HG03520 (cell line): Measurements from ENCODE around the gene MARCKS.
"Not testable (repeated sequence)": the region's sequence is repeated elsewhere in the genome, so short reads cannot be mapped to it uniquely, and the experiment has no call there.

Experiments
- ATAC-seq: cut with Tn5 transposase; IDR thresholded peaks from one replicate; pipeline ENCODE4 v1.9.1; 2021; ENCODE audit warnings: mild to moderate bottlenecking, moderate library complexity; ENCODE audit not compliant: unreplicated experiment

Gene MARCKS

GRCh38 chr6:113882336-113883022 is 25.3 kb downstream of the MARCKS start:
- no peak for ATAC-seq

- ATAC-seq, result no peak
These were observed 26.9 kb downstream of the MARCKS start for GRCh38 chr6:113884011-113884410.

- ATAC-seq, result no peak
These were observed 29.4 kb downstream of the MARCKS start for GRCh38 chr6:113886512-113886911.

- no peak for ATAC-seq
These were observed 31.3 kb downstream of the MARCKS start for GRCh38 chr6:113888493-113888892.

- ATAC-seq, result no peak
These were observed 31.9 kb downstream of the MARCKS start for GRCh38 chr6:113888956-113889630.

GRCh38 chr6:113893451-113893850 is 36.3 kb downstream of the MARCKS start:
- no peak for ATAC-seq

GRCh38 chr6:113893866-113894265 is 36.7 kb downstream of the MARCKS start:
- ATAC-seq, result no peak

- ATAC-seq, result no peak
These were observed 37.8 kb downstream of the MARCKS start for GRCh38 chr6:113894712-113895674.

- no peak for ATAC-seq
These were observed 44.3 kb downstream of the MARCKS start for GRCh38 chr6:113901482-113901881.

- ATAC-seq, result no peak
These were observed 46.7 kb downstream of the MARCKS start for GRCh38 chr6:113903666-113904330.

GRCh38 chr6:113907102-113907815 is 50.1 kb downstream of the MARCKS start:
- ATAC-seq, result no peak

- no peak for ATAC-seq
These were observed 51.7 kb downstream of the MARCKS start for GRCh38 chr6:113908801-113909200.

- no peak for ATAC-seq
These were observed 52.2 kb downstream of the MARCKS start for GRCh38 chr6:113909224-113909856.

- ATAC-seq, result not testable (repeated sequence)
These were observed 53.1 kb downstream of the MARCKS start for GRCh38 chr6:113910285-113910684.
